LNCAP (cell line): ENCODE data around the gene GALNT2.

ENCODE experiments used
- CTCF ChIP-seq: fragments of 450-650 bp; IDR thresholded peaks from 2 replicates; pipeline ENCODE4 v1.5.1; 2017; ENCODE audit warnings: mild to moderate bottlenecking

GALNT2 gene

GRCh38 chr1:230081751-230082150 lies 14.7 kb downstream of the GALNT2 start:
- no peak for TF ChIP-seq CTCF

DNA sequence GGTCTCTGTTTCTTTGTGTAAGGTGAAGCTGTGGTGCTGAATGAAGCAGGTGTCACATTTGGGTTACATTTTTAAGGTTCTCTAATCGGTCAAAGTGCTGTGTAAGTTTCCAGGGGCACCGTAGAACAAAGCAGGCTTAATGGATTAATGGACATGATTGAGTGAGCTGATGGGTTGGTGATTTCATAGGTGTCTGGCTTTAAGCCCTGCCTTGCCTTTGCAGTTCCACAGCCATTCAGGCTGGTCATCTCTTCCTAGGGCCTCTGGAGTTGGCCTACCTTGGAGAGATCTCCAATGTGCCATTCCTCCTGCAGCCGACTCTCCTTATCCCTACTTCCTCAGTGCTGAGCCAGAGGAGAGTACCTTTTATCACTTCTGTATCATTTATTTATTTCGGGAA lies 15.2 kb downstream of the GALNT2 start:
- TF ChIP-seq CTCF = no peak

DNA sequence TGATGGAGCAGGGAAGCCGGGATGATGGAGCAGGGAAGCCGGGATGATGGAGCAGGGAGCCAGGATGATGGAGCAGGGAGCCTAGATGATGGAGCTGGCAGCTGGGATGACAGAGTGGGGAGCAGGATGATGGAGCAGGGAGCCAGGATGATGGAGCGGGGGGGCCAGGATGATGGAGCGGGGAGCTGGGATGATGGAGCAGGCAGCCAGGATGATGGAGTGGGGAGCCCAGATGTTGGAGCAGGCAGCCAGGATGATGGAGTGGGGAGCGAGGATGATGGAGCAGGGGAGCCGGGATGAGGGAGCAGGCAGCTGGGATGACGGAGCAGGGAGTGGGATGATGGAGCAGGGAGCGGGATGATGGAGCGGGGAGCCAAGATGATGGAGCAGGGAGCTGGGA lies 16.0 kb downstream of the GALNT2 start:
- no peak for TF ChIP-seq CTCF

- no peak for TF ChIP-seq CTCF
Measured at GRCh38 chr1:230083746-230084407, 16.8 kb downstream of the GALNT2 start.

- no peak for TF ChIP-seq CTCF
Measured at GRCh38 chr1:230084408-230085177, 17.6 kb downstream of the GALNT2 start.

GRCh38 chr1:230085178-230085515 lies 18.1 kb downstream of the GALNT2 start:
- no peak for TF ChIP-seq CTCF

- no peak for TF ChIP-seq CTCF
Measured at GRCh38 chr1:230086151-230086550, 19.1 kb downstream of the GALNT2 start.
